ENCODE measurements around the gene LRRC8A. TPM values are rescaled to one million over a fixed set of nuclear protein-coding genes. Genes with fewer than 3 reads are reported as not detected.

Gene LRRC8A
- total and polyA plus RNA-seq, 2 of the 4 experiments (the other 2 are of a cell fraction), result 42.8 to 60.9 TPM

- Histone ChIP-seq H3K4ac (ENCODE audit: low read depth, low read length) (no peak overlapping the region), H3K9me3 (ENCODE audit: control insufficient read depth, insufficient read depth, low read length) (no peaks in the 10 kb centered on the region; the same call in 1 of the 2 replicates), H3K4me3 (ENCODE audit: insufficient read depth, low read depth, low read length) (no peak overlapping the region), H3K79me1 (ENCODE audit: low read depth in 1 of 2, low read length in 2 of 2) (peaks cover 0 to 14% of the 10 kb centered on the region in 2 experiments; a peak in 2 of 4 replicates), H3K14ac (replicated peaks; ENCODE audit: low read depth, low read length) (no peak overlapping the region), H2AFZ (replicated peaks; ENCODE audit: low read length, poor library complexity) (no peak overlapping the region), H3K56ac (ENCODE audit: extremely low read depth, insufficient read depth, low read length) (no peak overlapping the region), H4K8ac (ENCODE audit: low read depth in 2 of 2, low read length in 2 of 2) (no peak overlapping the region), H3K27me3 (ENCODE audit: control insufficient read depth, insufficient read depth, low read length) (no peaks in the 10 kb centered on the region), H2BK5ac (ENCODE audit: low read depth, low read length, poor library complexity, severe bottlenecking) (no peak overlapping the region), H4K20me1 (ENCODE audit: insufficient read depth, low read length) (no peaks in the 10 kb centered on the region; the same call in 1 of the 2 replicates), H3K4me1 (ENCODE audit: control insufficient read depth, insufficient read depth, low read length) (no peaks in the 10 kb centered on the region), H2BK120ac (ENCODE audit: low read depth, low read length) (no peak overlapping the region), H3K18ac (ENCODE audit: low read depth, low read length) (no peak overlapping the region), H3K23ac (ENCODE audit: low read depth, low read length) (no peak overlapping the region), H3K27ac (ENCODE audit: insufficient read depth, low read length) (no peak overlapping the region), H4K5ac (ENCODE audit: low read depth, low read length) (no peak overlapping the region), H3K9ac (ENCODE audit: low read depth, low read length) (no peak overlapping the region), H3K9me1 (ENCODE audit: insufficient read depth, low read length) (0 out of 2 replicates have a peak, but pooled peaks cover 3% of the 10 kb centered on the region), H3K4me2 (ENCODE audit: low read depth, low read length) (no peak overlapping the region), H4K91ac (ENCODE audit: insufficient read depth, low read depth, low read length) (no peak overlapping the region), H2AK5ac (ENCODE audit: low read depth, low read length) (no peak overlapping the region), H2BK15ac (ENCODE audit: low read depth, low read length) (no peak overlapping the region), H2BK20ac (ENCODE audit: low read depth, low read length) (no peak overlapping the region), H2AK9ac (replicated peaks; ENCODE audit: low read depth, low read length, poor library complexity) (no peak overlapping the region), H3K36me3 (ENCODE audit: control insufficient read depth, insufficient read depth, low read length) (peaks cover 3% of the 10 kb centered on the region; the same call in 1 of the 2 replicates)
- peak; percentile 82 for ATAC-seq (ENCODE audit: low read depth)
- intact Hi-C loops (cut with micrococcal nuclease), result no loop called here
- TF ChIP-seq, protein P1, sequence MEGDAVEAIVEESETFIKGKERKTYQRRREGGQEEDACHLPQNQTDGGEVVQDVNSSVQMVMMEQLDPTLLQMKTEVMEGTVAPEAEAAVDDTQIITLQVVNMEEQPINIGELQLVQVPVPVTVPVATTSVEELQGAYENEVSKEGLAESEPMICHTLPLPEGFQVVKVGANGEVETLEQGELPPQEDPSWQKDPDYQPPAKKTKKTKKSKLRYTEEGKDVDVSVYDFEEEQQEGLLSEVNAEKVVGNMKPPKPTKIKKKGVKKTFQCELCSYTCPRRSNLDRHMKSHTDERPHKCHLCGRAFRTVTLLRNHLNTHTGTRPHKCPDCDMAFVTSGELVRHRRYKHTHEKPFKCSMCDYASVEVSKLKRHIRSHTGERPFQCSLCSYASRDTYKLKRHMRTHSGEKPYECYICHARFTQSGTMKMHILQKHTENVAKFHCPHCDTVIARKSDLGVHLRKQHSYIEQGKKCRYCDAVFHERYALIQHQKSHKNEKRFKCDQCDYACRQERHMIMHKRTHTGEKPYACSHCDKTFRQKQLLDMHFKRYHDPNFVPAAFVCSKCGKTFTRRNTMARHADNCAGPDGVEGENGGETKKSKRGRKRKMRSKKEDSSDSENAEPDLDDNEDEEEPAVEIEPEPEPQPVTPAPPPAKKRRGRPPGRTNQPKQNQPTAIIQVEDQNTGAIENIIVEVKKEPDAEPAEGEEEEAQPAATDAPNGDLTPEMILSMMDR (conservative IDR thresholded peaks at IDR 0.05; ENCODE audit: low read depth, low read length), result 0 out of 2 replicates have a peak, but pooled peaks have one; percentile 3
- TF ChIP-seq RAD21 (IDR thresholded peaks at IDR 0.05; ENCODE audit: low read length), result no peak
- no TSS peak for BruUV-seq (replicated peaks)
- CTCF ChIA-PET, result interaction anchor here (0.6 kb wide), 1 partner anchor 159 kb away, joined by 3 read pairs; no protein-coding TSS in a partner anchor
- dilution Hi-C loops (cut with HindIII; ENCODE audit: low sequenced_read_pairs, unreplicated experiment), result no loop called here
- POLR2A ChIA-PET (ENCODE audit: unreplicated experiment), result interaction anchor here (1.1 kb wide), 1 partner anchor 28 kb away, joined by 16 read pairs; no protein-coding TSS in a partner anchor
- no peak for DNase-seq
- in situ Hi-C loops (cut with MboI; ENCODE audit: low sequenced_read_pairs), result no loop called here
- WGBS, 2 experiments (ENCODE audit: extremely low coverage in 2 of 2, insufficient read length in 1 of 2), result 17% methylated on average over 1 of the region's 13 CpGs; no CpG with 5 or more reads in 1 of the 2 experiments
These were observed 36.6 kb upstream of the LRRC8A start for GRCh38 chr9:128845186-128845931.
